ENCODE measurements around the gene ATP5F1E.

GRCh38 chr20:59026904-59027740, 5.0 kb downstream of the ATP5F1E start:
- TF ChIP-seq PHF8 (IDR thresholded peaks at IDR 0.05; ENCODE audit: borderline replicate concordance, low read length) (no peak), ZBTB33 (CRISPR knock-in tag; IDR thresholded peaks at IDR 0.05) (no peak), RCOR1 (IDR thresholded peaks at IDR 0.05; ENCODE audit: borderline replicate concordance in 1 of 2, low read depth in 2 of 2, low read length in 2 of 2) (no peak), CTCF (IDR thresholded peaks at IDR 0.05 in 2 of 3, conservative IDR thresholded peaks at IDR 0.05 in 1 of 3; ENCODE audit: insufficient read depth in 2 of 3, low read depth in 1 of 3, low read length in 3 of 3) (no peak), ATF6 (CRISPR knock-in tag; IDR thresholded peaks at IDR 0.05) (no peak), MYC (IDR thresholded peaks at IDR 0.05; ENCODE audit: low read depth, low read length) (no peak), MYC (CRISPR knock-in tag; IDR thresholded peaks at IDR 0.05; ENCODE audit: borderline replicate concordance, low read depth) (no peak), ZNF384 (IDR thresholded peaks at IDR 0.05; ENCODE audit: low read depth, low read length) (no peak)
